ENCODE data around the gene PRM3. TPM values are rescaled to one million over a fixed set of nuclear protein-coding genes. Genes with fewer than 3 reads are reported as not detected.
"Not testable (repeated sequence)": the region's sequence is repeated elsewhere in the genome, so short reads cannot be mapped to it uniquely, and the experiment has no call there.

PRM3 gene
- total RNA-seq, 1 donor from 2014 or later = not detected

- DNase-seq (ENCODE audit: low spot score) = no peak
Observed at GRCh38 chr16:11306381-11306780, 33.0 kb upstream of the PRM3 start.

DNA sequence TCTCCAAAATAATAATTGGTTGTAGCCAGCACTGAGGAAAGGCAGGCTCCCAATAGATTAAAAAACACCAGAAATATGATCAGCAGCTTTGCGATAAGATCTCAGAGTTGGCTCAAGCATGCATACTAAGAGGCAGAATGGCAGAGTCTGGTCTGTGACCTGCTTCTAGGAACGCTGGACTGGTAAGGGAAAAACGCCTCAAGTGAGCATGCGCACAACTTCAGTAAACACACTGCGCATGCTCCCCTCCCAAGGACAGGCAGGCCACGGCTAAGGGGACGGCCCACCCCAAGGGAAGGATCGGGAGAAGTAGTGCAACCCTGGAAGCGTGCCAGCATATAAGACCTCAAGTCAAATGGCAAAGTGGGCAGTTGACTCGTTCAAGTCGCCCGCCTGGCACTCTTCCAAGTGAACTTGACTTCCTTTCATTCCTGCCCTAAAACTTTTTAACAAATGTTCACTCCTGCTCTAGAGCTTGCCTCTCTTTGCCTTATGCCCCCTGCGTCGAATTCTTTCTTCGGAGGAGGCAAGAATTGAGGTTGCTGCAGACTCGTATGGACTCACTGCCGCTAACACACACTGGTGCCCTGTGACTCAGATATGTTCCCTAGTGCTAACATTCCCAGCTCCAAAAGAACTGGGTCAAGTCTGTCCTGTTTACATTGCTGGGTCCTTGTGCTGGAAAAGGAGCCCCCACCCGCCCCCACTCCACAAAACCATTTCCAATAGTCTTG is 30.1 kb upstream of the PRM3 start:
- DNase-seq (ENCODE audit: low spot score) = peak; percentile 66

- peak; percentile 77 for DNase-seq (ENCODE audit: low spot score)
Observed at GRCh38 chr16:11302977-11303376, 29.5 kb upstream of the PRM3 start.

- DNase-seq (ENCODE audit: low spot score) = no peak
Observed at GRCh38 chr16:11301645-11302501, 28.4 kb upstream of the PRM3 start.

DNA sequence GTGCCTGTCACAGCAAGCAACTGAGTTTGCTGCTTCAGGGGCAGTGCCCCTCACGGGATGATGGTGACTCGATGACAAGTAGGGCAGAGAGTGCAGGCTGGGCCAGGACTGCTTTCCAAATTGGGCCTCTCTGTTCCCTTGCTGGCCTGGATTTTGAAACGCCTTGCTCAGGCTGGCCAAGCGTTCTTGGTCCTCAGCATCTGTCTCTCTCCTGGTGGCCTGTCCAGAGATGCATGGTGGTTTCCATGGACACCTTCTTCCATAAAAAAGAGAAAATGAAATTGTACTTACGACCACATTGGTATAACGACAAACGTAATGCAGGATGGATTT is 27.1 kb upstream of the PRM3 start:
- DNase-seq (ENCODE audit: low spot score) = no peak

DNA sequence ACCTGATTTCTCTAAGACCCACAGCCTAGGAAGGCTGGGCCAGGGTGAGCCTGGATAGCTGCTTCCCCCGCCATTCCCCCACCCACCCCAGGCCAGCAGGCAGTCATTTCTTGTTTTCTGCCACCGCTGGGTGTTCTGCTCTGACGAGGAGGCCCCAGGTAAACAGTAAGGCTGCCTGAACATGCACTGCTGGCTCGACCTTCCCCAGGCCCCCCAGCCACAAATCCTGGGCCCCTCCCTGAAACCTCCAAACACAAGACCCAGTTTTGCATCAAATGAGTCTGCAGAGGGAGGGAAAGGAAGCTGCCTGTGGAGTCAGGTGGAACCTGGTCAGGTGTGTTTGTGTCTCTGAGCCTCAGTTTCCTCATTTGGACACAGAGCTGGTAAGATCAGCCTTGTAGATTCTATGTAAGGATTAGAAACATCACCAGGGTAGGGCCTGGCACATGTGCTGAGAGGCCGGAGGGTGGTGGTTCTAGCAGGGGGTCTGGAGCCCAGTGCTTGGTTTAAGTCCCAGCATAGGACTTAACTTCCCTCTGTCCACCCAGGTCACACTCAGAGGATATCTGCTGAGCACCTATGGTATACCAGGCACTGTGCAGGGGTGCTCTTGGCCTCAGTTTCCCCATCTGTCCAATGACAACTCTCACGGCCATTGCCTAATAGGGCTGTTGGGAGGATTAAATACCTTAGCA is 26.6 kb upstream of the PRM3 start:
- DNase-seq (ENCODE audit: low spot score) = no peak

DNA sequence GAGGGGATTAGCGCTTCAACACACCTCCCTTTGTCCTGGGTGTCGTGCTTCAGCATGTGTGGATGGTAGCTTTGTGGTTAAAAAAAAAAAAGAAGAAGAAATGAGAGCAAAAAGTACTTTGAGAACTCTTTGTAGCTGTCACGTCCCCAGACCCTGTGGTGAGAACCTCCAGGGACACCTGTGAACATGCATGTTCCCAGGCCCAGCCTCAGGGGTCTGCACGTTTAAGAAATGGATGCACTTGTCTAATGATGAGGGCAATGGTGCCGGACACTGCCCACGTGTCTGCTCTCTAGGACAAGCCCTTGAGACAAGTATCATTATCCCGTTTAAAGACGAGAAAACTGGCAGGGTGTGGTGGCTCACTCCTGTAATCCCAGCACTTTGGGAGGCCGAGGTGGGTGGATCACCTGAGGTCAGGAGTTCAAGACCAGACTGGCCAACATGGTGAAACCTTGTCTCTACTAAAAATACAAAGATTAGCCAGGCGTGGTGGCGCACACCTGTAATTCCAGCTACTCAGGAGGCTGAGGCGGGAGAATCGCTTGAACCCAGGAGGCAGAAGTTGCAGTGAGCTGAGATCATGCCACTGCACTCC is 25.6 kb upstream of the PRM3 start:
- DNase-seq (ENCODE audit: low spot score) = peak; percentile 15

DNA sequence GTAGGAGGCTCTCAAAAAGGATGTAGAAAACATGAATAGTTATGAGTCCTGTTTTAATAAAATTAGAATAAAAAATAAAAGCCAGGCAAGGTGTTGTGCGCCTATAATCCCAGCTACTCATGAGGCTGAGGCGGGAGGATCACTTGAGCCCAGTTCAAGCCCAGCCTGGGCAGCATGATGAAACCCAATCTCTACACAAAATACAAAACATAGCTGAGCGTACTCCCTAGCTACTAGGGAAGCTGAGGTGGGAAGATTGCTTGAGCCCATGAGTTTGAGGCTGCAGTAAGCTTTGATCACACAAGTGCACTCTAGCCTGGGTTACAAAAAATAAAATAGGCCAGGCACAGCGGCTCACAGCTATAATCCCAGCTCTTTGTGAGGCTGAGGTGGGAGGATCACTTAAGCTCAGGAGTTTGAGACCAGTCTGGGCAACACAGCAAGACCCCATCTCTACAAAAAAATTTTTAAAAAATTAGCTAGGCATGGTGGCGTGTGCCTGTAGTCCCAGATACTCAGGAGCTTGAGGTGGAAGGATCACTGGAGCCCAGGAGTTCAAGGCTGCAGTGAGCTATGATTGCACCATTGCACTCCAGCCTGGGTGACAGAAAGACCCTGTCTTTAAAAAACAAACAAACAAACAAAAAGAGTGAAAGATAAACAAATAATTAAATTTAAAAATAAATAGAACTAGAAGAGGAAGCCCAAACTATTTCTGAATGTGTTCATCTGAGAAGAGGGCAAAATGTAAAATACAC is 24.9 kb upstream of the PRM3 start:
- DNase-seq (ENCODE audit: low spot score) = no peak

GRCh38 chr16:11297492-11298142 is 24.2 kb upstream of the PRM3 start:
- DNase-seq (ENCODE audit: low spot score) = peak; percentile 64

GRCh38 chr16:11296706-11297491 is 23.5 kb upstream of the PRM3 start:
- peak; percentile 76 for DNase-seq (ENCODE audit: low spot score)

GRCh38 chr16:11296351-11296705 is 22.9 kb upstream of the PRM3 start:
- no peak for DNase-seq (ENCODE audit: low spot score)

DNA sequence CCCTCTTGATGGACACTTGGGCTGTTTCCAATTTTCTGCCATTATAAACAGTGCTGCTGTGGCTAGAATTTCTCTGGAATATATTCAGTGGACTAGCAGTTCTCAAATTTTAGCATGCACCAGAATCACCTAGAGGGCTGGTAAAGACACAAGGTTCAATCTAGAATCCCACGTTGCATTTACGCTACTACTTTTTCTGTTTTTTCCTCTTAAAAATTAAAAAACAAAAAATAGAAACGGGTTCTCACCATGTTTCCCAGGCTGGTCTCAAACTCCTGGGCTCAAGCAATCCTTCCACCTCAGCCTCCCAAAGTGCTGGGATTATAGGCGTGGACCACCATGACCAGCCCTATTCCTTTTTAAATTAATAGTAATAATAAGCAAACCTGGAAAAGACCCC is 22.2 kb upstream of the PRM3 start:
- no peak for DNase-seq (ENCODE audit: low spot score)

DNA sequence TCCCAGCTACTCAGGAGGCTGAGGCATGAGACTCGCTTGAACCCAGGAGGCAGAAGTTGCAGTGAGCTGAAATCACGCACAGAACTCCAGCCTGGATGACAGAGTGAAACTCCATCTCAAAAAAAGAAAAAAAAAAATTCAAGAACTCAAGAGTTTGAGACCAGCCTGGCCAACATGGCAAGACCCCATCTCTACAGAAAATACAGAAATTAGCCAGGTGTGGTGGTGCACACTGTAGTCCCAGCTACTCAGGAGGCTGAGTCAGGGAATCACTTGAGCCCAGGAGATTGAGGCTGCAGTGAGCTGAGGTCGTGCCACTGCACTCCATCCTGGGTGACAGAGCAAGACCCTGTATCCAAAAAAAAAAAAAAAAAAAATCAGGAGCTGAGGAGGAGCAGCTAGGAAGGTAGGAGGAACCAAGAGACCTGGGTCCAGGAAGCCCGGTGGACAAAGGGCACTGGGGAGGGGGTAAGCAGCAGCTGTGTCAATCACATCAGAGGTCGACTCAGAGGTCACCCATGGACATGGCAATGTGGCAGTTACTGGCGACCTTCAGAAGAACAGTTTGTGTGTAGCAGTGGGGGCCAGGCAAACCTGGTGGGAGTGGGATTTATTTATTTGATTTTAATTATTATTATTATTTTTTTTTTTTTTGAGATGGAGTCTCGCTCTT is 18.8 kb upstream of the PRM3 start:
- DNase-seq (ENCODE audit: low spot score) = no peak

DNA sequence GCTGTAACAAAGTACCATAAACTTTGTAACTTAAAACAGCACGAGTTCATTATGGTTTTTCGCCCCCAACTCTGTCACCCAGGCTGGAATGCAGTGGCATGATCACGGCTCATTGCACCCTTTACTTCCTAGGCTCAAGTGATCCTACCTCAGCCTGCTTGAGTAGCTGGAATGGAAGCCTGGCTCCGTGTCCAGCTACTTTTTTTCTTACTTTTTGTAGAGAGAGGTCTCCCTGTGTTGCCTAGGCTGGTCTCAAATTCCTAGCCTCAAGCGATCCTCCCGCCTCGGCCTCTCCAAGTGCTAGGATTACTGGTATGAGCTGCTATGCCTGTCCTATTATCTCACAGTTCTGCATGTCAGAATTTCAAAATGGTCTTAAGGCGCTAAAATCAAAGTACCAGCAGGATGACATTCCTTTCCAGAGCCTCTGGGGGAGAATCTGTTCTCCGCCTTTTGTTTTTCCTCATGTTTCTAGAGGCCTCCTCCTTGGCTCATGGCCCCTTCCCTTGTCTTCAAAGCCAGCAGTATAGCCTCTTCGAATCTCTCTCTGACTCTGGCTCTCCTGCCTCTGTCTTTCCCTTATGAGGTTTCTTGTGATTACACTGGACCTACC is 17.8 kb upstream of the PRM3 start:
- peak; percentile 49 for DNase-seq (ENCODE audit: low spot score)

- no peak for DNase-seq (ENCODE audit: low spot score)
Observed at GRCh38 chr16:11290102-11290893, 16.9 kb upstream of the PRM3 start.

DNA sequence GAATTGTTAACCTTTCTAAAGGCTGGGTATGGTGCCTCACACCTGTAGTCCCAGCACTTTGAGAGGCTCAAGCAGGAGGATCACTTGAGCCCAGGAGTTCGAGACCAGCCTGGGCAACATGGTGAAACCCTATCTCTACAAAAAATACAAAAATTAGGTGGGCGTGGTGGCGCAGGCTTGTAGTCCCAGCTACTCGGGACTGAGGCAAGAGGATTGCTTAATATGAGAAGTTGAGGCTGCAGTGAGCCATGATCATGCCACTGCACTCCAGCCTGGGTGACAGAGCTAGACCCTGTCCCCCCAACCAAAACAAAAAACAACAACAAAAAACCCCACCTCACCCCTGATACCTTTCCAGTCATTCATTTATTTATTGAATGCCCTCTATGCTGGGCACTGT is 16.3 kb upstream of the PRM3 start:
- not testable (repeated sequence) for DNase-seq (ENCODE audit: low spot score)

DNA sequence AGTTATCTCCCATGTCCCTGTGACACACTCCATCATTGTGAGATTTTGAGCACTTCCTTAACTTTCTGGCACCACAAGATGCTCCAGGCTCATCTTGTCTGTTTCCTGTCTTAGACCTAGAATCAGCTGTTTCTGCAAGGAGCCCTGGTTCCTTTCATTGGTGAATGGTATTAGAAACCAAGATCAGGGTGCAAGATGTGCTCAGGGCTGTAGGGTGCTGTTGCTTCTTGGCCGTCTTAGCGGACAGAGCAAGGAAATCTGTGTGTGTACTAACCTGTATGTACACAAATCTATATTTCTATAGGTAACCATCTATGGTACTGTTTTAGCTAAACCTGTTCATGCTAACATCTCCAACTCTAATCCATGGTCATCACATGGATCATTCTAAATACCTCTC is 15.8 kb upstream of the PRM3 start:
- DNase-seq (ENCODE audit: low spot score) = no peak

- no peak for DNase-seq (ENCODE audit: low spot score)
Observed at GRCh38 chr16:11285842-11286241, 12.4 kb upstream of the PRM3 start.

All from umbilical cord (tissue), 2 donors.